K562 (cell line): ENCODE data around the gene UBXN11. TPM values are rescaled to one million over a fixed set of nuclear protein-coding genes. Genes with fewer than 3 reads are reported as not detected.

Experiments
- BDP1 ChIP-seq: IDR thresholded peaks from 3 replicates; pipeline ENCODE4 v1.6.1; 2011; ENCODE audit not compliant: insufficient read length, insufficient read depth
- CBX3 ChIP-seq, 2 experiments: IDR thresholded peaks; 1 replicate in 1 of 2; 2 replicates in 1 of 2; pipeline ENCODE4 v1.6.1; 2012; ENCODE audit warnings: inconsistent platforms in 2 of 2, low read length in 2 of 2, borderline replicate concordance in 1 of 2, control low read depth in 1 of 2
- EHMT2 ChIP-seq: fragments of 450-650 bp; IDR thresholded peaks from 2 replicates; pipeline ENCODE4 v1.6.1; 2018; ENCODE audit warnings: antibody characterized with exemption
- ETV5 ChIP-seq: sonication (generic); formaldehyde crosslinking; IDR thresholded peaks from 2 replicates; pipeline ENCODE4 v1.4.0; 2020; ENCODE audit warnings: low read depth, mild to moderate bottlenecking, missing genetic modification reagents
- GTF3C2 ChIP-seq: IDR thresholded peaks from 3 replicates; pipeline ENCODE4 v1.6.1; 2011; ENCODE audit warnings: borderline replicate concordance, mild to moderate bottlenecking, moderate library complexity; ENCODE audit not compliant: insufficient read length; ENCODE audit errors: extremely low read depth
- POLR2AphosphoS2 ChIP-seq: IDR thresholded peaks from 2 replicates; pipeline ENCODE4 v1.6.1; 2012; ENCODE audit warnings: low read length, improper control_type of control experiment
- RBM39 ChIP-seq: fragments of 200-400 bp; formaldehyde crosslinking; optimal IDR thresholded peaks from 2 replicates; pipeline ENCODE3; 2018; ENCODE audit warnings: low read depth, low read length
- SNIP1 ChIP-seq: fragments of 450-650 bp; IDR thresholded peaks from 2 replicates; pipeline ENCODE4 v1.7.1; 2017; ENCODE audit warnings: low read depth, mild to moderate bottlenecking
- XRCC4 ChIP-seq: IDR thresholded peaks from one replicate; pipeline ENCODE4 v1.6.1; 2011; ENCODE audit not compliant: insufficient read depth, insufficient read length; ENCODE audit errors: extremely low read depth
- ZBTB33 ChIP-seq: sonication (generic); formaldehyde crosslinking; IDR thresholded peaks from 2 replicates; pipeline ENCODE4 v1.8.1; 2023; ENCODE audit warnings: mild to moderate bottlenecking, missing genetic modification reagents
- ZNF146 ChIP-seq: IDR thresholded peaks from one replicate; pipeline ENCODE4 v1.6.1; 2018; ENCODE audit warnings: missing compliant biosample characterization; ENCODE audit not compliant: unreplicated experiment
- ZNF318 ChIP-seq, 2 experiments: fragments of 450-650 bp; IDR thresholded peaks; 2 replicates each; pipeline ENCODE4 v1.6.1; 2016; ENCODE audit warnings: mild to moderate bottlenecking in 2 of 2, borderline replicate concordance in 1 of 2, low read depth in 1 of 2, moderate library complexity in 1 of 2
- ZNF707 ChIP-seq: fragments of 250-450 bp; sonication (Bioruptor Pico); conservative IDR thresholded peaks from 2 replicates; pipeline ENCODE4 v1.8.0; 2022; ENCODE audit warnings: inconsistent platforms, mild to moderate bottlenecking, moderate library complexity
- polyA plus RNA-seq, 8 experiments: library from polyadenylated mRNA; depleted of rRNA in 4 of 8; stranded (reverse) in 5 of 8; unstranded in 3 of 8; fragments of >200 nt; fragmentation: Nextera tagmentation in 2 of 8; fragmentation: Illumina TruSeq in 1 of 8; extraction: Ambion mirVana in 2 of 8; extraction: Trizol in 1 of 8; gene quantifications; 2 replicates each; pipeline versions ENCODE4 v1.2.1 to v1.2.3, GENCODE V29; 2011 to 2014; ENCODE audit warnings: inconsistent platforms in 1 of 8, missing spikeins in 1 of 8
- total RNA-seq, 7 experiments: library from RNA; depleted of rRNA in 6 of 7; stranded (reverse); fragments of >200 nt in 6 of 7; fragmentation: Illumina TruSeq in 2 of 7; extraction: Trizol in 2 of 7; gene quantifications; 2 replicates each; pipeline versions ENCODE4 v1.2.1 to v1.2.3, GENCODE V29; 2011 to 2021; ENCODE audit warnings: low replicate concordance in 1 of 7

Gene UBXN11
- total and polyA plus RNA-seq, 9 of the 15 experiments (the other 6 are each of a cell fraction or from before 2014, with no cell fraction given), result 0.48 to 34.3 (median 11.3) TPM

GRCh38 chr1:26279456-26280332 is 26.7 kb downstream of the UBXN11 start, which contains the start of gene SH3BGRL3 (continued):
- no peak; the same call in 1 of the 2 replicates for TF ChIP-seq ZBTB33
- no peak for TF ChIP-seq RBM39
- TF ChIP-seq ZNF318 (IDR thresholded peaks at IDR 0.05; ENCODE audit: borderline replicate concordance in 1 of 2, low read depth in 1 of 2), result no peak
- TF ChIP-seq EHMT2, result peak; percentile 60
- TF ChIP-seq ZNF707 (CRISPR knock-in tag), result no peak
- no peak for TF ChIP-seq SNIP1
- peak; percentile 63; the same call in 1 of the 2 replicates for TF ChIP-seq ETV5
- no peak for TF ChIP-seq BDP1
- TF ChIP-seq POLR2AphosphoS2, result peak; percentile 88
- no peak for TF ChIP-seq XRCC4
- TF ChIP-seq CBX3 (IDR thresholded peaks at IDR 0.05; ENCODE audit: borderline replicate concordance in 1 of 2, low read length in 2 of 2), result no peak
- TF ChIP-seq GTF3C2, result peak; percentile 14
- no peak for TF ChIP-seq ZNF146 (CRISPR knock-in tag)
